HG02759 (cell line): ENCODE data around the gene RUNX1.
A peak's percentile ranks its signal among the peaks of the same experiment; 100 is the strongest.

ENCODE experiments used
- ATAC-seq: cut with Tn5 transposase; IDR thresholded peaks from one replicate; pipeline ENCODE4 v1.9.1; 2021; ENCODE audit warnings: mild to moderate bottlenecking, moderate library complexity; ENCODE audit not compliant: unreplicated experiment

Gene RUNX1

DNA sequence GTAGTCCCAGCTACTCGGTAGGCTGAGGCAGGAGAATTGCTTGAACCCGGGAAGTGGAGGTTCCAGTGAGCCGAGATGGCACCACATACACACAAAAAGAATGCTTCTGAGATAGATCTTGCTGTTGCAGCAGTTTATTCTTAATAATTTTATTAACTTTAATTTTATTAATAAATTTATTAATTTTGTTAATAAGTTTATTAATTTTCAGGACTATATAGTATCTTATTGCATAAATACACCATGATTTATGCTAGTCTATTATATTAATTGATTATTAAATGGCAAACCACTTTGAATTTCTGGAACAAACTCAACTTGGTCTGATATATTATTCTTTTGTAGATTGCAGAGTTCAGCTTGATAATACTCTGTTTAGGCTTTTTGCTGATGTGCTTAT lies 280.8 kb downstream of the RUNX1 start:
- ATAC-seq, result no peak

DNA sequence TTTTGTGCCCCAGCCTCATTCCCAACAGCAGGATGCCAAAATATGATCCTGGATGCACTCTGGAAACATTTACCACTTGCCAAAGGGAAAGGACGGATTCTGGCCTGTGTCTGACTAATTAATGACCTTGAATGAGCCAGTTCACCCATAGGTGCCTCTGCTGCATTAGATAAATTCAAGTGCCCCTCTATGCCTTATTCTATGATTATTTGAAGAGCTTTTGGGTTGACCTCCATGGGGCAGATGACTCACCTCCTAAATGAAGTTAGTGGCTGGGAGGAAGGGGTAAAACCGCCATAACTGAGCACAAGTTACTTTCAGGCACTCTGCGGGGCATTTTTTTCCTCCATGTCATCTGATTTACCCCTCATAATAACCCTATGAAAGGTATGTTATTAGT lies 282.2 kb downstream of the RUNX1 start:
- ATAC-seq, result no peak

DNA sequence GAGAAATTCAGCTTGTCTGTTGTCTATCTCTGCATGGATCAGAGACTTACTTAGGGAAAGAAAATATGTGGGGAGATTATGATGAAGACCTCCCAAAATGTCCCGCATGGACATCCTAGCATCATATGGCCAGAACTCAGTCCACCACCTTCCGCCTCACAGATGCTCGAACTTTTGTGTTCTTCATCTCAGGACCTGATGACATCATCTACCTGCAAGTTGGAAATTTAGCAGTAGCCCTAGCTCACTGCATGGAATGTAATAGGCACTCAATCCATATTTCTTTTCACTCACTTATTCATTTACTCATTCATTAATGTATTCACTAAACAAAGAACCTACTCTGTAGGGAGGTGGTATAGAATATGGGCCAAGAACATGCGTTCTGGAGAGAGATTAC lies 283.5 kb downstream of the RUNX1 start:
- ATAC-seq, result no peak

DNA sequence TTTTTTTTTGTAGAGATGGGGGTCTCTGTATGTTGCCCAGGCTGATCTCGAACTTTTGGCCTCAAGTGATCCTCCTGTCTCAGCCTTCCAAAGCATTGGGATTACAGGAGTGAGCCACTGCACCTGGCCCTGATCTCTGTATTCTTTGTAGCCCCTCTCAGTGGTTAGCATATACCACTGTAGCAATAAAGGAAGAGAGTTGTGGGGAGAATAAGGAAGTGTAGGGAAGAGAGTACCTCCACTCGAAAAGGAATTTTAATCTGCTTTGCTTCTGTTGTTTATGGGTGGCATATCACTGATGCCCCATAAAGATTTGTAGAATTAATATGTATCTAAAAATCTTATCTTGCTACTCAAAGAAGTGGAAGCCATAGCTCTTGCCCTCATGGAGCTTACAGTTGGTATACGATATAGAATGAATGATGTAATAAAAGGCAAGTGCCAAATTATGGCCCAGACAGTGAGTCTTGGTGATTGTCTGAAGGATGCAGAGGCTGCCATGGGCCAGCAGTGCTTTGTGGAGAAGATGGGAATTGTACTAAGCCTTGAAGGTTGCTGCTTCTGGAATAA lies 284.3 kb downstream of the RUNX1 start:
- ATAC-seq, result no peak

DNA sequence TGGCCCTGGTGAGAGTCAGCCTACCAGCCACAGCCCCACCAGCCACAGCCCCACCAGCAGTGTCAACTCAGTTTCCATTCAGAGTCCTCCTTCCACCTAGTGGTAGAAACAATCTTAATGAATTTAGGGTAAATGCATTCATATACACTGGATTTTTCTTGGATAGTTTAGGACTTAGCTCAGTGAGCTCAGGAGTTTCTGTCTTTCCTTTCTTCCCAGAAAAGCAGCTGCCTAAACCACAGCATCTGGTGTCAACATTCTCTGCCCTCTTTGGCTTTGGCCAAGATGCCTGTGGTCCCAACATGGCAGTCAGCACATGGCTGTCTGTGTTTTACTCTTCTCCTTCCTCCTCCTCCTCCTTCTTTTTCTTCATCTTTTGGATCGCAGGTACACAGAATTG lies 286.3 kb downstream of the RUNX1 start:
- ATAC-seq, result no peak

DNA sequence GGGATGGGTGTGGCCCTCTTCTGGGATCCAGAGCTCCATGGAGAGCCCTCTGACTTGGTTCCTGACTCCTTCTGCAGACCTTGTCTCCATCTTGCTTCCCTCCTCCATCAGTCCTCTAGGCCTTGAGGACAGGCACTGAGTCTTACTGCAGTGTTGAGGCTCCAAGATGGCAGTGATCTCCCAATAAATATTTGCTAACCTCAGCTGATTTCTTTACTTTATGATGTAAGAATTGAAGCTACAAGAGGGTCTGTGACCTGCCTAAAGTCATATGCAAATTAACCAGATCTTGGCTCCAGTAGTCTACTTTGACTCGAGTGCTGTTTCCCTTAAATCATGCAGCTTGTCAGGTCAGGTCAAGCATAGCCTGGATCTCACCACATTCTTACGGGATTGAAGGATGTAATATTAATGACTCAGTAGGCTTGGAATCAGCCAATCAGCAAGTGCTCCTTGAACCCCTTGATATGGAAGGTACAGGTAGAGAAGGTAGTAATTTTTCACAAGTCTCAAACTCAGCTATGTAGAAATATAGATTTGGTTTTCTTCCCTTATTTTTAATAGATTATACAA lies 287.3 kb downstream of the RUNX1 start:
- no peak for ATAC-seq

DNA sequence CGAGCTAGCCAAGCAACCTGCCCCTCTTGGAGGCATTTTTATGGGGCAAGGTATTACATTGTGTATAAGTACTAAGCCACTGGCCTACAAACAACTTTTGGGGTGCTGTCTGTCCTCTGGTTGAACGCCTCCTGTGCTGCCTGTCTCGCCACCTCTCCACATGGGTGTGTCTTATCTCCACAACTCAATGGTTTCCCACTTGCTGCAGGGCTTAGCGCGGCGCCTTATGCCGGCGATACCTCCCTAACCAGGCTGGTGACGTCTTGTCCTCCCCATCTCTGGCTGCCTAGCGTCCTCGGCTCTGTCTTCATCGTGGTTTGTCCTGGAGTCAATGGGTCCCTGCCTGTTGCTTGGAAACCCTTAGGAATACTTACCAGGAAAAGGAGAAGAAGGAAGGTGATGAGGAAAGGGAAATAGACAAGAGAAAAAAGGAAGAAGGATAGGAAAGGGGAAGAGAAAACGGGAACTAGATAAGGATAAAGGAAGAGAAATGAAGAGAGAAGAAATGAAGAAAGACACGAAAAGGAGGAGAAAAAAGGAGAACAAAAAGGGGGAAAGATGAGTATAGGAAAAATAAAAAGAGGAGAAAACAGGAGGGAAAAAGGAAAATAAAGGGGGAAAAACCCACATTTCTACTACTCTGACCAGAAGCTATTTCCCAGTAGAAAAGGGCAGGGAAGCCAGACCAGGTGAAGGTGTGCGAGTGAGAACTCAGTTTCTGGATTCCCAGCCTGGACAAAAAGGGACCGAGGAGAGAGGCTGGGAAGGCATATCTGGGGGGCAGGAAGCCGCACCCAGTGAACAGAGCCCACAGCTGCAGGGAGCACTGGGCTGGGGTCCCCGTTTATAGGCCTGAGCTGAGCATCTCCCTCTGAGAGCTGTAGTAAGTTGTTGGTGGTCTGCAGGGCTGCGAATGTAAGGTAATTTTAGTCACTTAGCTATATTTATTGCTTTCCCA lies 294.1 kb downstream of the RUNX1 start:
- no peak for ATAC-seq

DNA sequence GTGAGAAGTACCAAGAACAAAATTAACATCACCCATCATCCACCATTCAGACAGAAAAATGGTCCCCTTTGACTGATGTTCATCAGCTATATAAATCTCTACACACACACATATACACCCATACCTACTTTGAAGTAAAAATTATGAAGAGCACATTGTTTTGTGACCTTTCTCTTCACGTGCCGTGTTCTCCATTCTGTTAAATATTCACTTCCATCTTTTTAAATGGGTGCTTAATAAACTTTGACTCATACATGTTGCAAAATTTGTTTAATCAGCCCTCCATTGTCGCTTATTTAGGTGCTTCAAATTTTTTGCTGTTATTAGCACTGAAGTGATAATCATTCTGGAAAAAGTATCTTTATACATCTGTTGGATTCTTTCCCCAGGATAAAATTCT lies 300.2 kb downstream of the RUNX1 start:
- ATAC-seq, result no peak

DNA sequence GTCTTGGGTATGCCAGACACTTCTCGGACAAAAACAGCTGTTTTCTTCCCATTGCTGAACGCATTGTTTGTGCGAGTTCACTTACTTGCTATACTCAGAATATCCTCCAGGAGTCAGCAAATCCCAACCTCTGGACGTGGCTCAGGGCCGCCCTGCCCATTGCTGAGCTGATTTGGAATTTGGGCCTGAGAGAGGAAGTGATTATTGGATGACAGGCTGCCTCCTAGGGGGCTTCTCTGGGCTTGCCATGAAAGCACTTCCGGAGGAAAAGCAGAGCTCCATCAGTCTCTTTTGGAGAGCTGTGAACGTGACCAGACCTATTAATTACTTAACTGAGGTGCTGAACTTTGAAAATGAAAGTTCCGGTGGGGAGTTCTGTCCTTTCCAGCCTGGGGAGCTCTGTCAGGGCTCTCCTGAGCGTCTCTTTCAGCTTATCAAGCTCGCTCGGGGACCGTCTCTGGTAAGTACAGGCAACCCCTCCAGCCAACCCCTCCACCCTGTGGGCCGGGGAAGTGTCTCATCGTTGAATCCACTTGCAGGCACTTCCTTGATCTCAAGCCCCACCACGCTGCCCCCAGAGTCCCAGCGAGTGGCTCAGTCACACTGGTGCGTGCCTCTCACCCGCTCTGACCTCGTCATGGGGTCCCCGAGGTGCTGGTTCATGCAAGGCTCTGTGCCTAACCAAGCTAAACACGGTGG lies 303.4 kb downstream of the RUNX1 start:
- peak; percentile 76 for ATAC-seq

DNA sequence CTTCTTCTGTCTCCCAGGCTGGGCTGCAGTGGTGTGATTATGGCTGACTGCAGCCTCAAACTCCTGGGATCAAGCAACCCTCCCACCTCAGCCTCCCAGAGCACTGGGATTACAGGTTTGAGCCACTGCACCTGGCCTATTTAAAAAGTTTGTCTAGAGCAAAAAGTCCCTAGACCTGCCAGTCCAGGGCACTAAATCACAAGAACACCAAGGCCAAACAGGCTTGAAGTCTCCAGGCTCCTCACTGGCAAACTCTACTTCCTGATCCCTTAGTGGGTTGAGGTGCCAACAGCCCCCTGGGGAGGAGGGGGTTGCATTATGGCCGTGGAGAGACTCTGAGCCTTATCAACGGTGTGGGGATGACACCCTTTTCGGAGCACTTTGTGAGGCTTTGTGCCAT lies 304.3 kb downstream of the RUNX1 start:
- ATAC-seq, result no peak

DNA sequence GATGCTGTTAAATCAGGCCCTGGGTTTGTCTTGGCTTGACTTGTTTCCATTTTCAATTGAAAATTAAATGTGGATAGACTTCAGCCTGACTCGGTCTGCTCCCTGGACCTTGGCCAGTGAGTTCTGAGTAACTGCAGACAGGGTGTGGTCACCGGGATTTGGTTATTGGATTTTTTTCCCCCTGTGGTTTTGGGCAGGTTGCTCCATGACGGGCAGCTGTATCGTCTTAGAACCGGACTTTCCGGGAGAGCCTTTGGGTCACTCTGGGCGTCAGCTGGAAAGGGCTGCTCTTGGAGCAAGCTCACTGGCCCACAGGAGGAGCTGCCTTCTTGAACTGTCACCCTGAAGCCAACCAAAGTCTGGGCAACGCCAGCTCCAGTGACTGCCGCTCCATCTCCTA lies 305.3 kb downstream of the RUNX1 start:
- ATAC-seq, result no peak

DNA sequence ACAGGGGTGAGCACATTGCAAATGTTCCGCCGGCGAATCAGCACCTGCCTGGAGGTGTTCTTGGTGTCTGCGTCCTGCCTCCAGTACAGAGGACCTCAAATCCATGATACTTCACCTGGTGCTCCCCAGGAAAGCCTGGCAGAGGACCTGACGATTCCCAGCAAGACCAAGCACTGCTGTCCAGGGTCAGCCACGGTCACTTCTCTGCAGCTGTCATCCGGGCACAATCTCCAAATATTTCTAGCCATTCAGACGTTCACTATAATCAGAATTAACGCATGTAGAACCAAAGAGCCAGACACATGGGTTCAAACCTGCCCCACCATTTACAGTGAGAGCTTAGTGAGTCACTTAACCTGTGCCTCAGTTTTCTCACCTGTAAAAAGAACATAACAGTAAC lies 305.8 kb downstream of the RUNX1 start:
- no peak for ATAC-seq

DNA sequence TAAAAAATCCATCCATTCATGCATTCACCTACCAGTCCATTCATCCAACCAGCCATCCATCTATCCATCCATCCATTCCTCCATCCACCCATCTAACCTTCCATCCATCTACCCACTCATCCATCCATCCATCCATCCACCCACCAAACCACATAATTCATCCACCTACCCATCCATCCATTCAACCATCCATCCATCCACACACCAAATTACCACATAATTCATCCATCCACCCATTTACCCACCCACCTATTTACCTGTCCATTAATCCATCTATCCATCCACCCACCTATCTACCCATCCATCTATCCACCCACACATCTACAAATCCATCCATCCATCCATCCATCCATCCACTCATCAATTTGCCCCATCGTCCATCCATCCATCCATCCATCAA lies 308.9 kb downstream of the RUNX1 start:
- no peak for ATAC-seq
